DMS153 treated with DMSO at 0.1 percent for 48 hours (cell line): ENCODE results near the gene ZNF57.
"Not testable (repeated sequence)": the region's sequence is repeated elsewhere in the genome, so short reads cannot be mapped to it uniquely, and the experiment has no call there.

Experiments used
- DNase-seq: peaks from one replicate; lab custom pipeline; 2025; ENCODE audit not compliant: unreplicated experiment; lab: John Stamatoyannopoulos, UW

Gene ZNF57

GRCh38 chr19:2900296-2901252 lies at the start of gene ZNF57:
ZNF57 (plus strand) TSS chr19:2900928; CDS start chr19:2901046, 118 bp downstream.
- DNase-seq, result peak; percentile 95

GRCh38 chr19:2852598-2852997 lies 48.1 kb upstream of the ZNF57 start:
- DNase-seq, result no peak

GRCh38 chr19:2853015-2853606 lies 47.6 kb upstream of the ZNF57 start:
- DNase-seq, result no peak

- no peak for DNase-seq
Measured at GRCh38 chr19:2854849-2855248, 45.9 kb upstream of the ZNF57 start.

GRCh38 chr19:2856457-2857050 lies 44.2 kb upstream of the ZNF57 start:
- no peak for DNase-seq

GRCh38 chr19:2858864-2859263 lies 41.9 kb upstream of the ZNF57 start:
- DNase-seq, result no peak

- DNase-seq, result no peak
Measured at GRCh38 chr19:2863816-2864215, 36.9 kb upstream of the ZNF57 start.

- DNase-seq, result no peak
Measured at GRCh38 chr19:2865334-2866100, 35.2 kb upstream of the ZNF57 start.

- DNase-seq, result no peak
Measured at GRCh38 chr19:2866495-2867024, 34.2 kb upstream of the ZNF57 start.

GRCh38 chr19:2867025-2867991 lies 33.4 kb upstream of the ZNF57 start, which contains the start of gene ZNF556:
ZNF556 (plus strand) TSS chr19:2867335; CDS start chr19:2867422, 87 bp downstream.
- no peak for DNase-seq

GRCh38 chr19:2869618-2870017 lies 31.1 kb upstream of the ZNF57 start:
- no peak for DNase-seq

- DNase-seq, result not testable (repeated sequence)
Measured at GRCh38 chr19:2872175-2872574, 28.6 kb upstream of the ZNF57 start.

- no peak for DNase-seq
Measured at GRCh38 chr19:2877398-2878331, 23.1 kb upstream of the ZNF57 start.

GRCh38 chr19:2883686-2884439 lies 16.9 kb upstream of the ZNF57 start:
- DNase-seq, result no peak

GRCh38 chr19:2885736-2886135 lies 15.0 kb upstream of the ZNF57 start:
- no peak for DNase-seq

GRCh38 chr19:2887391-2887914 lies 13.3 kb upstream of the ZNF57 start:
- peak; percentile 58 for DNase-seq

- DNase-seq, result no peak
Measured at GRCh38 chr19:2888731-2889224, 11.9 kb upstream of the ZNF57 start.
